ENCODE measurements around the gene SLC25A43.
"Not testable (repeated sequence)": the region's sequence is repeated elsewhere in the genome, so short reads cannot be mapped to it uniquely, and the experiment has no call there.

SLC25A43 gene

GRCh38 chrX:119398974-119399771 lies at the start of gene SLC25A43:
TSS of gene SLC25A43 (plus strand) at chrX:119399336. CDS start at chrX:119399404, 68 bp downstream.
- peak; percentile 86 for FAIRE-seq
- DNase-seq (ENCODE audit: insufficient read length, low spot score): peak; percentile 59

GRCh38 chrX:119359618-119360382 lies 39.3 kb upstream of the SLC25A43 start:
- DNase-seq (ENCODE audit: insufficient read length, low spot score) (no peak), FAIRE-seq (no peak)

GRCh38 chrX:119361451-119361850 lies 37.7 kb upstream of the SLC25A43 start:
- not testable (repeated sequence) for FAIRE-seq; DNase-seq (ENCODE audit: insufficient read length, low spot score)

- DNase-seq (ENCODE audit: insufficient read length, low spot score); FAIRE-seq: not testable (repeated sequence)
Measured at GRCh38 chrX:119362074-119362473, 37.1 kb upstream of the SLC25A43 start.

GRCh38 chrX:119363391-119363790 lies 35.7 kb upstream of the SLC25A43 start:
- FAIRE-seq: no peak
- no peak for DNase-seq (ENCODE audit: insufficient read length, low spot score)

- FAIRE-seq; DNase-seq (ENCODE audit: insufficient read length, low spot score): not testable (repeated sequence)
Measured at GRCh38 chrX:119371861-119372260, 27.3 kb upstream of the SLC25A43 start.

- FAIRE-seq: no peak
Measured at GRCh38 chrX:119374736-119375135, 24.4 kb upstream of the SLC25A43 start.

GRCh38 chrX:119375561-119375960 lies 23.6 kb upstream of the SLC25A43 start:
- DNase-seq (ENCODE audit: insufficient read length, low spot score): no peak
- no peak for FAIRE-seq

More at GRCh38 chrX:119374736-119375135, 24.4 kb upstream of the SLC25A43 start:
- DNase-seq (ENCODE audit: insufficient read length, low spot score): no peak

- FAIRE-seq (no peak), DNase-seq (ENCODE audit: insufficient read length, low spot score) (no peak)
Measured at GRCh38 chrX:119376312-119376711, 22.8 kb upstream of the SLC25A43 start.

GRCh38 chrX:119381349-119381944 lies 17.7 kb upstream of the SLC25A43 start:
- DNase-seq (ENCODE audit: insufficient read length, low spot score) (no peak), FAIRE-seq (no peak)

GRCh38 chrX:119382606-119383005 lies 16.5 kb upstream of the SLC25A43 start:
- no peak for FAIRE-seq
- no peak for DNase-seq (ENCODE audit: insufficient read length, low spot score)

GRCh38 chrX:119386685-119387084 lies 12.5 kb upstream of the SLC25A43 start:
- DNase-seq (ENCODE audit: insufficient read length, low spot score); FAIRE-seq: not testable (repeated sequence)

GRCh38 chrX:119387426-119387825 lies 11.7 kb upstream of the SLC25A43 start:
- not testable (repeated sequence) for DNase-seq (ENCODE audit: insufficient read length, low spot score); FAIRE-seq

GRCh38 chrX:119389214-119389613 lies 9.9 kb upstream of the SLC25A43 start:
- DNase-seq (ENCODE audit: insufficient read length, low spot score) (no peak), FAIRE-seq (no peak)

GRCh38 chrX:119389871-119390501 lies 9.2 kb upstream of the SLC25A43 start:
- FAIRE-seq (no peak), DNase-seq (ENCODE audit: insufficient read length, low spot score) (no peak)

- FAIRE-seq: peak; percentile 73
- peak; percentile 10 for DNase-seq (ENCODE audit: insufficient read length, low spot score)
Measured at GRCh38 chrX:119391279-119391678, 7.9 kb upstream of the SLC25A43 start.

GRCh38 chrX:119393144-119393543 lies 6.0 kb upstream of the SLC25A43 start:
- no peak for DNase-seq (ENCODE audit: insufficient read length, low spot score)

GRCh38 chrX:119398587-119398973 lies 556 bp upstream of the SLC25A43 start:
- DNase-seq (ENCODE audit: insufficient read length, low spot score): no peak
- no peak for FAIRE-seq

More at GRCh38 chrX:119393144-119393543, 6.0 kb upstream of the SLC25A43 start:
- FAIRE-seq: no peak

GRCh38 chrX:119399772-119400101 lies 601 bp downstream of the SLC25A43 start:
- FAIRE-seq (no peak), DNase-seq (ENCODE audit: insufficient read length, low spot score) (peak; percentile 22)

- FAIRE-seq (no peak), DNase-seq (ENCODE audit: insufficient read length, low spot score) (no peak)
Measured at GRCh38 chrX:119401569-119401968, 2.4 kb downstream of the SLC25A43 start.

GRCh38 chrX:119402588-119402987 lies 3.5 kb downstream of the SLC25A43 start:
- FAIRE-seq: no peak
- DNase-seq (ENCODE audit: insufficient read length, low spot score): no peak
